ENCODE data around the gene APH1B. TPM values are rescaled to one million over a fixed set of nuclear protein-coding genes. Genes with fewer than 3 reads are reported as not detected.
"Not testable (repeated sequence)": the region's sequence is repeated elsewhere in the genome, so short reads cannot be mapped to it uniquely, and the experiment has no call there.

The APH1B gene
- total RNA-seq, 2 experiments from 2014 or later: 12.3 to 13.0 TPM

DNA sequence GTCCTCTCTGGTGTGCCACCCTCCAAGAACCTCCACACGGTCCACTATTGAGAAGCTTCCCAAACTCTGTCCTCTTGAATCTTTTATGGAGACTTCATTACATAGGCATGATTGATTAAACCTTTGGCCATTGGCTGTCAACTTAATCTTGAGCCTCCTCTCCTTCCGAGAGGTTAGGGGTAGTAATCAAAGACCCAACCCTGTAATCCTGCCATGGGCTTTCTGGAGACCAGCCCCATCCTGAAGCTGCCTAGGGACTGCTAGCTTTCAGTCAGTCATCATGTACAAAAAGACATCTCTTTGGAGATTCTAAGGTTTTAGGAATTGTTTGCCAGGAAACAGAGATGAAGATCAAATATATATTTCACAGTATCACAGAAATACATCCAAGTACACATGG lies 37.0 kb downstream of the APH1B start:
- CTCF ChIA-PET: no interaction called here
- Mint-ChIP-seq H3K27me3 (peaks cover 5% of the 10 kb centered on the region), H3K4me3 (no peak overlapping the region), H3K27ac (no peak overlapping the region), H3K36me3 (no peaks in the 10 kb centered on the region), H3K4me1 (no peaks in the 10 kb centered on the region), H3K9me3 (ENCODE audit: low read depth) (no peaks in the 10 kb centered on the region)
- ATAC-seq (no peak), DNase-seq (no peak)

DNA sequence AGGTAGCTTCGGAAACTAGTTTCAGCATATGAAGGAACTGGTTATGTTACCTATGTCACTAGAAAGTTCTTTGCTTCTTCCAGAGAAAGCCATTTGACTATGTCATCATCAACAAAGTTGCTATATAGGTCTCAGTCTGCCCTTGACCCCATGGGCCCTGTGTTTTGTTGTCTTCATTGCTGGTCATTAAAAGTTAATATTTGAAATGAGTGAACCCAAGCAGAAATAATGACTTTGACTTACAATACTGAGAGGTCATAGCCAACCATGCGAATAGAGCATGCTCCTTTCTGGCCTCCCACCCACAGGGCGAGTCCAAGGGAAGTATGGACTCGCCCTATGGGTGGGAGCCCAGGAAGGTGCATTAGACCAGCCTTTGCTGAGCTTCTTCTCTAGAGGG lies 40.9 kb downstream of the APH1B start:
- Mint-ChIP-seq H3K4me3 (no peak overlapping the region), H3K36me3 (no peaks in the 10 kb centered on the region), H3K4me1 (no peaks in the 10 kb centered on the region), H3K27me3 (peaks cover 5% of the 10 kb centered on the region), H3K27ac (no peak overlapping the region), H3K9me3 (ENCODE audit: low read depth) (no peaks in the 10 kb centered on the region)
- CTCF ChIA-PET: no interaction called here
- DNase-seq (no peak), ATAC-seq (no peak)

DNA sequence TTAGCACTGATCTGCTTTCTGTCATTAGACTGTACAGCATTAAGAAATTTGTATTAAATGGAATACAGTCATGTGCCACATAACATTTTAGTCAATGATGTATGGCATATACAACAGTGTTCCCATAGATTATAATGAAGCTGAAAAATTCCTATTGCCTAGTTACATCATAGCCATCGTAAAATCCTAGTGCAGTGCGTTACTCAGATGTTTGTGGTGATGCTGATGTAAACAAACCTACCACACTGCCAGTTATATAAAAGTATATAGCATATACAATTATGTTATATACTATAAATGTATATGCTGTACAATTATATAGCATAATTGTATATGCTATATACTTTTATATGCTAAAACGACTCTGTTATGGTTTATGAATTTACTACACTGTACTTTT lies 41.7 kb downstream of the APH1B start:
- no peak overlapping the region for H3K4me3 Mint-ChIP-seq
- no peak for DNase-seq
- H3K27me3 Mint-ChIP-seq: peaks cover 5% of the 10 kb centered on the region
- no peak for ATAC-seq
- no peaks in the 10 kb centered on the region for H3K4me1 Mint-ChIP-seq
- CTCF ChIA-PET: no interaction called here
- H3K9me3 Mint-ChIP-seq (ENCODE audit: low read depth): no peaks in the 10 kb centered on the region
- H3K36me3 Mint-ChIP-seq: no peaks in the 10 kb centered on the region
- H3K27ac Mint-ChIP-seq: no peak overlapping the region

DNA sequence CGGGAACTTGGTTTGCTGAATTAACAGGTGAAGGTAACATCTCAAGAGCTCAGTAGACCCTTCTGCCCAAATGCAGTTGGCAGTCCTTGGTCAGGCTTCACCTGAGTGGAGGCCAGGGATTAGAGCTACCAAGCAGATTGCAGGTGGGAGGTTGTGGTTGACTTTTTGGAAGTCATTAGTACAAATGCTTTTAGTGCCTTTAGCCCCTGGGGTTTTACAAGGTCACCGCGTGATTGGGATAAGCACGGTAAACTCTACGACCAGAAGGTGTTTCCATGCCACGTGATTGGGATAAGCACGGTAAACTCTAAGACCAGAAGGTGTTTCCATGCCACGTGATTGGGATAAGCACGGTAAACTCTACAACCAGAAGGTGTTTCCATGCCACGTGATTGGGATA lies 43.0 kb downstream of the APH1B start:
- CTCF ChIA-PET; H3K27ac Mint-ChIP-seq; H3K9me3 Mint-ChIP-seq (ENCODE audit: low read depth); ATAC-seq; H3K36me3 Mint-ChIP-seq; H3K4me3 Mint-ChIP-seq; H3K27me3 Mint-ChIP-seq; DNase-seq; H3K4me1 Mint-ChIP-seq: not testable (repeated sequence)

DNA sequence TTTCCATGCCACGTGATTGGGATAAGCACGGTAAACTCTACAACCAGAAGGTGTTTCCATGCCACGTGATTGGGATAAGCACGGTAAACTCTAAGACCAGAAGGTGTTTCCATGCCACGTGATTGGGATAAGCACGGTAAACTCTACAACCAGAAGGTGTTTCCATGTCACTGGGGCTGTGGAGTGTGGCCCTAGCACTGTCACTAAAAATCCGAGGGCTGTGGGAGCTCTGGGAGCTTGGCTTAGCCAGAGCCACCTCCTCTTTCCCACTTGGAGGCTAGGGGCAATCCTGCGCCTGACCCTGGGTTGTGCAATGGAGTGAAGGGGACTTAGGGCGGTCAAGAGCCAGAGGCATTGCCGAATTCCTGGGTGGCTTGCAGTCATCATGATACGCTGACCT lies 43.6 kb downstream of the APH1B start:
- H3K4me1 Mint-ChIP-seq; CTCF ChIA-PET; H3K4me3 Mint-ChIP-seq; H3K27me3 Mint-ChIP-seq; ATAC-seq; DNase-seq; H3K36me3 Mint-ChIP-seq; H3K27ac Mint-ChIP-seq; H3K9me3 Mint-ChIP-seq (ENCODE audit: low read depth): not testable (repeated sequence)

DNA sequence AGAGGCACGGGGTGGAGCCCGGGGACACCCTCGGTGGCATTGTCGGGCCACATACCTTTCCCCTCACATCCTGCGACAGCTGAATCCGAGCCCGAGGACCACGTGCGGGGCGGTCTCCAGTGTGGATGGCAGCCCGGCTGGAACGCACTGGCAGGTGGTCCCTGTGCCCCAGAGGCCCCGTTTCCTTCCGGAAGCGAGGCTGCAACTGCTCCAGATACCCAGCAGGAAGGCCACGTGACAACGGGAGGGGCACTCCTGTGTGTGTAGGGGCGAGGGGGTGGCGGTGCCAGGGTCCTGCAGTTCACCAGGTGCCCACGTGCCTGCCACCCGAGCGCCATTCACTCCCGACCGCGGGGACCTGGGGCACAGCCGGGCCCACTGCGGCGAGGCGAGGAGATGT lies 44.1 kb downstream of the APH1B start:
- ATAC-seq: no peak
- CTCF ChIA-PET: no interaction called here
- DNase-seq: no peak
- Mint-ChIP-seq H3K27ac (no peak overlapping the region), H3K4me1 (peaks cover 3% of the 10 kb centered on the region), H3K4me3 (no peak overlapping the region), H3K9me3 (ENCODE audit: low read depth) (no peaks in the 10 kb centered on the region), H3K27me3 (peaks cover 5% of the 10 kb centered on the region), H3K36me3 (no peaks in the 10 kb centered on the region)

DNA sequence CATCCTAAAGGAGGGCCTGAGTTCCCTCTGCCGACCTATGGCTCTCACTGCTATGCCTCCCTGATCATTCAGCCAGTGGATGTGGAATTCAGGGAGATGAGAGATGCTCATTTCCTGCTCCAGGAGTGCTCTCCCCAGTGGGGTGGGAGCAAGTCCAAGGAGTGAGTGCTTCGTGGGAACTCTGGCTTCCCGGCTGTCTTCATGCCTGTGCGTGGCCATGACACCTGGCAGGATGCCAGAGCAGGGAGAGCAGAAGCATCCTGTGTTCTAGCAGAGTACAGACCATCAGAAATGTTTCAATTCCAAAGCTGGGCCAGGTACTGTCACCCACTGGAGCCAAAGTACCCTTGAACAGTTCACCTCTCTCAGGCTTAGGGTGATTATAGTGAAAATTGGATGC lies 45.1 kb downstream of the APH1B start:
- no peak overlapping the region for H3K4me3 Mint-ChIP-seq

DNA sequence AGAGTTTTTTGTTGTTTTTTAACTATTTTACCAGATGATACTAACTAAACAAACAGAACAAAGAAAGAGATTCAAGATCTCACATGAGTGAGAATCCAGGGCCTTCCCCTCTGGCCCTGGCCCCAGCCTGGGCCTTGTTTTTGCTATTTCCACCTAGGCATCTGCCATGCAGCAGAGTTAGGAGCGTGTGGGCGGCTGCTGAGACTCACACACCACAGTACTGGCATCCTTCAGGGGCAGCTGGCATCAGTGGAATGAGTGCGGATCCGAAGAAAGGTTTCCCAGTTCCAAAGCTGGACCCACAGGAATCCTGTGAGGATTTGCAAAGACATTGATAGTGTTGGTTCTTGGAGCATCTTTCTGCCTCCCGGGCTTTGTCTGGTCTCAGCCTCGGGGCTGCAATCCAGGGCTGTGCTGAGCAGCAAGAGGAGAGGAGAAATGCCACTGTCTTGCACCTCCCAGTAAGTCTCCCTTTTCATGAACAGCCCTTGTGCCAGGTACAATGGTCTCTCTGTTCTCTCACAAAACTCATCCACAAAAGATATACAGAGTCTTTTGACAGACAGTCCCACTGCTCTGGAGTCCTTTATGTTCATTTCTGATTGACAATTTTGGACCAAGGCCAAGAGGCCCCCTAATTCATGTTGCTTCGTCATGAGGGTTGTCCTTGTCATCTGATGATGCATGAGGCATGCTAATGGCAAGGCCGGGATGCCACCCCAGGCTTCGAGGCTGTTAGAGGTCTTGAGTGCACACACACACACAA lies 46.6 kb downstream of the APH1B start:
- no peaks in the 10 kb centered on the region for H3K9me3 Mint-ChIP-seq (ENCODE audit: low read depth)
- CTCF ChIA-PET: no interaction called here
- DNase-seq (no peak), ATAC-seq (no peak)
- H3K27me3 Mint-ChIP-seq: no peaks in the 10 kb centered on the region
- H3K4me1 Mint-ChIP-seq: peaks cover 3% of the 10 kb centered on the region
- H3K36me3 Mint-ChIP-seq: no peaks in the 10 kb centered on the region
- no peak overlapping the region for H3K4me3 Mint-ChIP-seq
- H3K27ac Mint-ChIP-seq: no peak overlapping the region

More for the DNA sequence above, 45.1 kb downstream of the APH1B start:
- ATAC-seq (no peak), DNase-seq (no peak)
- Mint-ChIP-seq H3K27me3 (peaks cover 1% of the 10 kb centered on the region), H3K36me3 (no peaks in the 10 kb centered on the region), H3K27ac (no peak overlapping the region), H3K4me1 (peaks cover 3% of the 10 kb centered on the region), H3K9me3 (ENCODE audit: low read depth) (no peaks in the 10 kb centered on the region)
- CTCF ChIA-PET: interaction anchor here (0.9 kb wide), 1 partner anchor 20 kb away, joined by 3 read pairs; no protein-coding TSS in a partner anchor

DNA sequence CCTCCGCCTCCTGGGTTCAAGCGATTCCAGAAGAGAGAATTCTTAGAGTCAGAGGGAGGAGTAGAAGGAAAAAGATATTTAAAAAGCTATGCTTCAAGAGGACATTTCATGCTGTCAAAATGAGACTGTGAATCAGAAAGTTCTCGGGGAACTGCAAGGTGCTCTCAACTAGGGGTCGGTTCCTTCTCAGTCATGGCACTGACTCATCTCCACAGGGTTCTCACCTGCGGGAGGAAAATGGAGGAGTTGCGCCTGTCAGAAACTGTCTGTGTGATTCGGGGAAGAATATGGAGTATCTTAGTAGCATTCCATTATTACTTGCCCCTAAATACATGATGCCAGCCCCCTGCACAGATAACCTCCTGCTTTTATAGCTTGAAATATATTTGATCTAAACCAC lies 47.4 kb downstream of the APH1B start:
- ATAC-seq (no peak), DNase-seq (no peak)
- no peak overlapping the region for H3K4me3 Mint-ChIP-seq
- H3K27ac Mint-ChIP-seq: no peak overlapping the region
- peaks cover 3% of the 10 kb centered on the region for H3K4me1 Mint-ChIP-seq
- H3K27me3 Mint-ChIP-seq: no peaks in the 10 kb centered on the region
- CTCF ChIA-PET: no interaction called here
- no peaks in the 10 kb centered on the region for H3K36me3 Mint-ChIP-seq
- no peaks in the 10 kb centered on the region for H3K9me3 Mint-ChIP-seq (ENCODE audit: low read depth)

DNA sequence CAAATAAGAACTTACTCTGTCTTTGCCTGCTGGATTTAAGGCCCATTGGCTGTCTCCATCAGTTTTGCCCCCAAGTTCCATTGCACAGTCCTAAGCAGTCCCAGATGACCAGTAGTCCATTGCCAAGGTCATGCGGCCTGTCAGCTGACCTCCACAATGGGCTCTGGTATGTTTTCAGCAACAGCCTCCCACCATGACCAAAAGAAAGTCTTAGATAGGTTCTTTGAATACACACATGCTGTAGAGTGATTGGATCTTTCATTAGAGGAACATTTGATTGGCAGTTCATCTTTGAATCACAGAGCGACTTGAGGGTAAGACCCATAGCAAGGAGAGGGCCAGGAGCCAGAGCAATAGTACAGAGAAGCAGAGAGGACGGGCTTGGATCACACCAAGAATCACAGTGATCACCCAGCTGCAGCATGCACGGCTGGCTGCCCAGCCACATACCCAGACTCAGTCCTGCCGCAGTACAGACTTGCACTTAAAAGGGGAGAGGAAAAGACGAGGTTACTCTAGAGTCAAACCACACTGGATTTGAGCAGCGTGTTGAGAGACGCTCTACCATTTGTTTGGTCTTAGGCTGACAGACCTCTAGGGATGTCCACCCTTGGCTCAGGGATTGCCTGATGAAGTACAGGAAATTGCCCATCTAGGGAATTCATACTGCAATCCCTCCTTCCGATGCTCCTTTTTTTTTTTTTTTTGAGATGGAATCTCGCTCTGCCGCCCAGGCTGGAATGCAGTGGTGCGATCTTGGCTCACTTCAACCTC lies 50.4 kb downstream of the APH1B start:
- Mint-ChIP-seq H3K9me3 (ENCODE audit: low read depth) (no peaks in the 10 kb centered on the region), H3K36me3 (no peaks in the 10 kb centered on the region), H3K4me3 (no peak overlapping the region), H3K4me1 (peaks cover 9% of the 10 kb centered on the region), H3K27me3 (no peaks in the 10 kb centered on the region), H3K27ac (no peak overlapping the region)
- ATAC-seq (no peak), DNase-seq (no peak)
- CTCF ChIA-PET: no interaction called here

DNA sequence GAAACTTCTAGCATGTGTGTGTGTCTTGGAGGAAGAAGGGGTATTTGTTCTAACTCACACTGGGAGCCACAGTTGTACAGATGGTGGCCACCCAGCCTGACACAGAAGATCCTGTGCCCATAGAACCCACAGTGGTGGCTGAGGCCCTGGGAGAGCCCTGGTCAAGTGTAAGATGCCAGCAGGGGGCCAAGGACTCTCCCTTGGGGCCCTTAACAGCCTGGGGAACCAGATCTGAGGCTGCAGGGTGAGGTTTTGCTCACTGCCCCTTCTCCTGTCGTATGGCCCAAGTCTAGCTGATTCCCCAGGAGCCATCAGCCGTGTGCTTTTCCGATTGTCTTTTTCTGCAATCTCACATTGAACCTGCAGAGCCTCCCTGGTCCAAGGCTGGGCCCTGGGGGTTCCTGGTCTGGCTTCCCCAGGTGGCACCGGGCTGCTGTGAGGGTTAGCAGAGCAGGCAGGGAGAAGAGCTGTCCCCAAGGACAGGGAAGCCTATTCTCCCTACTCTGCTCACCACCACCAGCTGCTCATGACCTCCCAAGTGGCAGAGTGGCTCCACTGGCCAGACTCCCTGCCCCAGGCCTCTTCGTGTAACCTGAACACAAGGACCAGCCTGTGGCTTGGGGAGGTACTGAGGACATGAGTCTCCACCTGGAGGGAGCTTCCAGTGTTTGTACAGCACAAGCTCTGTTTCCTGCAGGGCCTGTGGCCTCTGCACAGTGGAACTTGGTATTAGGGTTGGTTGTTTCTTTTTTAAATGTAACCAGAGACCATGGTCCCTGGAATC lies 52.4 kb downstream of the APH1B start:
- H3K27me3 Mint-ChIP-seq: no peaks in the 10 kb centered on the region
- ATAC-seq: no peak
- no peaks in the 10 kb centered on the region for H3K9me3 Mint-ChIP-seq (ENCODE audit: low read depth)
- no peaks in the 10 kb centered on the region for H3K36me3 Mint-ChIP-seq
- H3K4me3 Mint-ChIP-seq: no peak overlapping the region
- H3K4me1 Mint-ChIP-seq: peaks cover 9% of the 10 kb centered on the region
- DNase-seq: no peak
- no peak overlapping the region for H3K27ac Mint-ChIP-seq
- CTCF ChIA-PET: interaction anchor here (1.0 kb wide), 2 partner anchors 10 to 24 kb away, joined by 3 read pairs; no protein-coding TSS in a partner anchor

DNA sequence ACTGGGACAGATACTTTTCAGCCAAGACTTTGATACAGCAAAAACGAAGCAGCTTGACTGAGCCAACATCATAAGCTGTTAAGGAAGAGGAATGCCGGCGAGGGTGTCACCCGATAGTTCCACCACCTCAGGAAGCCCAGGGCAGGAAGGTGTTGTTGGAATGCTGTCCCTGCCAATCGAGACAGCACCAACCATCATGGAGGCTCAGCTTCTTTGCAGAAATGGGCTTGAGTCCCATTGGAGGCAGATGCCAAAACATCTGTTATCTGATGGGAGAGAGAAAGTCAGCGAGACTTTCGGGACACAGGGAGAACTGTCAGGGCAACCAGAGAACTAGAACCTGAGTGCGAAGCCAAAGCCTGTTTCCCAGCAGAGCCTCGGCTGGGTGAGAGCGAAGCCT lies 53.5 kb downstream of the APH1B start:
- Mint-ChIP-seq H3K27ac (no peak overlapping the region), H3K36me3 (no peaks in the 10 kb centered on the region), H3K4me3 (no peak overlapping the region), H3K27me3 (no peaks in the 10 kb centered on the region), H3K4me1 (peaks cover 6% of the 10 kb centered on the region), H3K9me3 (ENCODE audit: low read depth) (no peaks in the 10 kb centered on the region)
- ATAC-seq (no peak), DNase-seq (no peak)
- CTCF ChIA-PET: no interaction called here

DNA sequence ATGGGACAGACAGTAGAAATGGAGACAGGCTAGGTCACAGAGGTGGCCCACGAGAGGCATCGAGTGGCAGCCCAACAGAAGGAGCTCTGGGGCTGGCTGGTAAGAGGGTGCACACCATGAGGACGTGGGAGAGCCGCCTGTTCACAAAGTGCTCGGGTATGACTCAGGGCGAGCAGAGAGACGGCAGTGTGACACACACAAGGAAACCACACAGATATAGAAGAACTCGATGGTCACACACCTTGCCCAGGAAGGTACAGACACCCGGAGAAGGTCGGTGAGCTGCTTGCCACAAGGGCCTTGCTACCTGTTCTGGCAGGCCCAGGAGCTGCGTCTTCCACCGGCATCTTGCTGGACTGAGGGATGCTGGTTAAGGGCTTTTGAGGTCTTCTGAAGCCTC lies 54.1 kb downstream of the APH1B start:
- peak; percentile 30 for ATAC-seq
- H3K4me3 Mint-ChIP-seq: no peak overlapping the region
- H3K36me3 Mint-ChIP-seq: no peaks in the 10 kb centered on the region
- H3K27me3 Mint-ChIP-seq: no peaks in the 10 kb centered on the region
- DNase-seq: peak; percentile 44
- CTCF ChIA-PET: no interaction called here
- no peak overlapping the region for H3K27ac Mint-ChIP-seq
- peaks cover 6% of the 10 kb centered on the region for H3K4me1 Mint-ChIP-seq
- no peaks in the 10 kb centered on the region for H3K9me3 Mint-ChIP-seq (ENCODE audit: low read depth)
